Esophagus squamous epithelium (tissue), 4 donors: ENCODE data around the gene TMEM95.

ENCODE experiments used
- POLR2A ChIP-seq, 4 donors: fragments of 450-650 bp; IDR thresholded peaks; one replicate each; pipeline ENCODE4 v1.6.1; 2017; ENCODE audit warnings: antibody characterized with exemption in 4 of 4, mild to moderate bottlenecking in 4 of 4, moderate library complexity in 3 of 4
- TF ChIP-seq, protein P1 (sequence below), 6 experiments: fragments of 450-650 bp in 4 of 6; fragments of 200-600 bp in 2 of 6; sonication (generic) in 2 of 6; IDR thresholded peaks; one replicate each; pipeline ENCODE4 v1.5.1; 2016 to 2019; ENCODE audit warnings: antibody characterized with exemption in 6 of 6, mild to moderate bottlenecking in 4 of 6, moderate library complexity in 4 of 6

DNA sequence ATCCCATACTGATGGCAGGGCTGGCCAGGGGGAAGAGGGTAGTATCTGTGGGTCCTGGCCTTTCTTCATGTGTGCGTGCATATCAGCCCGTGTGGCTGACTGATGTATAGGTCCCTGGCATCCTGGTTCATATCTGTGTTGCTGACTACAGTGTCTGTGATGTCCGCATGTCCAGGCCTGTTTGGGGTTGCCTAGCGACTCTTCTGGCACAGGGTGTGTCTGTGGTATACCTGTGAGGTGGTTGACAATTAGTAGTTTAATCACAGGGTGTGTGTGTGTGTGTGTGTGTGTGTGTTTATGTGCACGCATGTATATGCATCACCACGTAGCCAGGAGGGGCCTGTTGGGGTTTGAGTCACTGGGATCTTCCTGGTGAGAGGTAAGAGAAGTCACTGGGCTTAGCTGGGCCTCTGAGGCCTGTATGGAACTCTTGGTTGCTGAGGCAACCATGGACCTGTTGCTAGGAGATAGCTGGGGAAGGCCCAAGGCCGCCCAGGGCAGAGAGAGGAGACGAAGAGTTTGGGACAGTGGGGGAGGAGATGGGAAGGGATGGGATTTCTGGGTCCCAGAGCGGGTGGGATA is 603 bp upstream of the TMEM95 start:
- TF ChIP-seq, protein P1, sequence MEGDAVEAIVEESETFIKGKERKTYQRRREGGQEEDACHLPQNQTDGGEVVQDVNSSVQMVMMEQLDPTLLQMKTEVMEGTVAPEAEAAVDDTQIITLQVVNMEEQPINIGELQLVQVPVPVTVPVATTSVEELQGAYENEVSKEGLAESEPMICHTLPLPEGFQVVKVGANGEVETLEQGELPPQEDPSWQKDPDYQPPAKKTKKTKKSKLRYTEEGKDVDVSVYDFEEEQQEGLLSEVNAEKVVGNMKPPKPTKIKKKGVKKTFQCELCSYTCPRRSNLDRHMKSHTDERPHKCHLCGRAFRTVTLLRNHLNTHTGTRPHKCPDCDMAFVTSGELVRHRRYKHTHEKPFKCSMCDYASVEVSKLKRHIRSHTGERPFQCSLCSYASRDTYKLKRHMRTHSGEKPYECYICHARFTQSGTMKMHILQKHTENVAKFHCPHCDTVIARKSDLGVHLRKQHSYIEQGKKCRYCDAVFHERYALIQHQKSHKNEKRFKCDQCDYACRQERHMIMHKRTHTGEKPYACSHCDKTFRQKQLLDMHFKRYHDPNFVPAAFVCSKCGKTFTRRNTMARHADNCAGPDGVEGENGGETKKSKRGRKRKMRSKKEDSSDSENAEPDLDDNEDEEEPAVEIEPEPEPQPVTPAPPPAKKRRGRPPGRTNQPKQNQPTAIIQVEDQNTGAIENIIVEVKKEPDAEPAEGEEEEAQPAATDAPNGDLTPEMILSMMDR (IDR thresholded peaks at IDR 0.05), result peak in 3 of 6 experiments; percentile 21 to 53 (median 27)
- peak in 1 of 4 donors; percentile 23 for TF ChIP-seq POLR2A (IDR thresholded peaks at IDR 0.05)
